ENCODE results near the gene USP54.

GRCh38 chr10:73448384-73448783 lies 142.8 kb downstream of the USP54 start:
- TF ChIP-seq, protein P1, sequence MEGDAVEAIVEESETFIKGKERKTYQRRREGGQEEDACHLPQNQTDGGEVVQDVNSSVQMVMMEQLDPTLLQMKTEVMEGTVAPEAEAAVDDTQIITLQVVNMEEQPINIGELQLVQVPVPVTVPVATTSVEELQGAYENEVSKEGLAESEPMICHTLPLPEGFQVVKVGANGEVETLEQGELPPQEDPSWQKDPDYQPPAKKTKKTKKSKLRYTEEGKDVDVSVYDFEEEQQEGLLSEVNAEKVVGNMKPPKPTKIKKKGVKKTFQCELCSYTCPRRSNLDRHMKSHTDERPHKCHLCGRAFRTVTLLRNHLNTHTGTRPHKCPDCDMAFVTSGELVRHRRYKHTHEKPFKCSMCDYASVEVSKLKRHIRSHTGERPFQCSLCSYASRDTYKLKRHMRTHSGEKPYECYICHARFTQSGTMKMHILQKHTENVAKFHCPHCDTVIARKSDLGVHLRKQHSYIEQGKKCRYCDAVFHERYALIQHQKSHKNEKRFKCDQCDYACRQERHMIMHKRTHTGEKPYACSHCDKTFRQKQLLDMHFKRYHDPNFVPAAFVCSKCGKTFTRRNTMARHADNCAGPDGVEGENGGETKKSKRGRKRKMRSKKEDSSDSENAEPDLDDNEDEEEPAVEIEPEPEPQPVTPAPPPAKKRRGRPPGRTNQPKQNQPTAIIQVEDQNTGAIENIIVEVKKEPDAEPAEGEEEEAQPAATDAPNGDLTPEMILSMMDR (conservative IDR thresholded peaks at IDR 0.05; ENCODE audit: low read depth, low read length) = no peak
- no peak for TF ChIP-seq EZH2 (IDR thresholded peaks at IDR 0.05; ENCODE audit: borderline replicate concordance, low read depth, low read length, poor library complexity, severe bottlenecking)

Data from A673 (cell line).